Neural crest cell (in vitro differentiated cells): ENCODE measurements around the gene PAK4. TPM values are rescaled to one million over a fixed set of nuclear protein-coding genes. Genes with fewer than 3 reads are reported as not detected.

Experiments
- DNase-seq: peaks from one replicate; pipeline ENCODE4 v3.0.0; 2021; ENCODE audit warnings: low read depth, mixed read lengths, low spot score
- H3K27ac Mint-ChIP-seq: one replicate; pipeline ENCODE4 v1.8.0; 2021; ENCODE audit warnings: mild to moderate bottlenecking, mixed read lengths; ENCODE audit not compliant: unreplicated experiment
- H3K27me3 Mint-ChIP-seq: 2 replicates; pipeline ENCODE4 v1.8.0; 2021; ENCODE audit warnings: low read depth, mild to moderate bottlenecking, mixed read lengths
- H3K36me3 Mint-ChIP-seq: 2 replicates; pipeline ENCODE4 v1.8.0; 2021; ENCODE audit warnings: low read depth, mild to moderate bottlenecking, mixed read lengths
- H3K4me1 Mint-ChIP-seq: 2 replicates; pipeline ENCODE4 v1.8.0; 2021; ENCODE audit warnings: mixed read lengths
- H3K4me3 Mint-ChIP-seq: one replicate; pipeline ENCODE4 v1.8.0; 2021; ENCODE audit warnings: mild to moderate bottlenecking, mixed read lengths
- H3K9me3 Mint-ChIP-seq: 2 replicates; pipeline ENCODE4 v1.8.0; 2021; ENCODE audit warnings: mixed read lengths
- CTCF ChIP-seq: fragments of 200-600 bp; sonication (generic); conservative IDR thresholded peaks from 2 replicates; pipeline ENCODE4 v1.5.0; 2021; ENCODE audit warnings: antibody characterized with exemption, mild to moderate bottlenecking
- total RNA-seq: library from RNA; stranded (reverse); gene quantifications from 2 replicates; pipeline ENCODE4 v1.2.1, GENCODE V29; 2021

Gene PAK4
- total RNA-seq, 1 donor from 2014 or later, result 54.4 TPM

- Mint-ChIP-seq H3K9me3 (no peaks in the 10 kb centered on the region), H3K4me1 (peaks cover 10% of the 10 kb centered on the region), H3K27ac (peak overlapping the region; percentile 81), H3K36me3 (no peaks in the 10 kb centered on the region), H3K4me3 (no peak overlapping the region), H3K27me3 (no peaks in the 10 kb centered on the region)
- DNase-seq, result no peak
- no peak for TF ChIP-seq CTCF
Measured at GRCh38 chr19:39163621-39164020, 38.0 kb downstream of the PAK4 start.

GRCh38 chr19:39164289-39164688, 38.7 kb downstream of the PAK4 start:
- H3K27ac Mint-ChIP-seq, result no peak overlapping the region
- no peaks in the 10 kb centered on the region for H3K36me3 Mint-ChIP-seq
- no peak for DNase-seq
- TF ChIP-seq CTCF, result no peak
- H3K4me3 Mint-ChIP-seq, result no peak overlapping the region
- H3K27me3 Mint-ChIP-seq, result no peaks in the 10 kb centered on the region
- H3K4me1 Mint-ChIP-seq, result peaks cover 10% of the 10 kb centered on the region
- no peaks in the 10 kb centered on the region for H3K9me3 Mint-ChIP-seq

GRCh38 chr19:39165857-39166256, 40.3 kb downstream of the PAK4 start:
- TF ChIP-seq CTCF, result no peak
- Mint-ChIP-seq H3K36me3 (no peaks in the 10 kb centered on the region), H3K9me3 (no peaks in the 10 kb centered on the region), H3K27ac (no peak overlapping the region), H3K4me3 (no peak overlapping the region), H3K27me3 (no peaks in the 10 kb centered on the region), H3K4me1 (peaks cover 10% of the 10 kb centered on the region)
- DNase-seq, result no peak

GRCh38 chr19:39166571-39167391, 41.2 kb downstream of the PAK4 start:
- no peak for TF ChIP-seq CTCF
- Mint-ChIP-seq H3K27ac (no peak overlapping the region), H3K4me3 (no peak overlapping the region), H3K4me1 (peaks cover 10% of the 10 kb centered on the region), H3K36me3 (no peaks in the 10 kb centered on the region), H3K9me3 (no peaks in the 10 kb centered on the region), H3K27me3 (no peaks in the 10 kb centered on the region)
- DNase-seq, result no peak

- no peaks in the 10 kb centered on the region for H3K9me3 Mint-ChIP-seq
- peaks cover 7% of the 10 kb centered on the region for H3K4me1 Mint-ChIP-seq
- H3K27me3 Mint-ChIP-seq, result no peaks in the 10 kb centered on the region
- no peak for DNase-seq
- TF ChIP-seq CTCF, result no peak
- no peak overlapping the region for H3K4me3 Mint-ChIP-seq
- no peaks in the 10 kb centered on the region for H3K36me3 Mint-ChIP-seq
- no peak overlapping the region for H3K27ac Mint-ChIP-seq
Measured at GRCh38 chr19:39167461-39168257, 42.1 kb downstream of the PAK4 start.
